ENCODE data around the gene CEP57L1. TPM values are rescaled to one million over a fixed set of nuclear protein-coding genes. Genes with fewer than 3 reads are reported as not detected.
"Not testable (repeated sequence)": the region's sequence is repeated elsewhere in the genome, so short reads cannot be mapped to it uniquely, and the experiment has no call there.

The CEP57L1 gene
- total RNA-seq, 1 donor from 2014 or later: 13.2 TPM

DNA sequence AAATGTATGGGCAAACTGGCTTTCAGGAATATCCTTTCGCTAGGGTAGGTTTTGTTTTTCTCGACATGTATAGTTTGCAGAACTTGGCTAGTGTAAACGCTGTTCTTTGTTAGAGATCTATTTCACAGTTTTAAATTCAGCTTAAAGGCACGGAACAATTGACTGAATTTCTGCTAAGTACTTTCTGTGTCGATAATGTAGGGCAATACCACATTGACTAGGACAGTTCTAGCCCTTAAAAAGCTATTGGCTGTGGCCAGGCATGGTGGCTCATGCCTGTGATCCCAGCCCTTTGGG is 92.8 kb downstream of the CEP57L1 start:
- no peak overlapping the region for H3K4me3 Mint-ChIP-seq (ENCODE audit: unreplicated experiment)
- peaks cover 48% of the 10 kb centered on the region for H3K27me3 Mint-ChIP-seq (ENCODE audit: unreplicated experiment)
- TF ChIP-seq CTCF (IDR thresholded peaks at IDR 0.05): no peak
- H3K9me3 Mint-ChIP-seq (ENCODE audit: unreplicated experiment): peaks cover 7% of the 10 kb centered on the region
- no peak overlapping the region for H3K27ac Mint-ChIP-seq (ENCODE audit: unreplicated experiment)
- H3K36me3 Mint-ChIP-seq (ENCODE audit: unreplicated experiment): no peaks in the 10 kb centered on the region
- no peak for DNase-seq (ENCODE audit: extremely low spot score, unreplicated experiment)
- no peaks in the 10 kb centered on the region for H3K4me1 Mint-ChIP-seq (ENCODE audit: unreplicated experiment)

DNA sequence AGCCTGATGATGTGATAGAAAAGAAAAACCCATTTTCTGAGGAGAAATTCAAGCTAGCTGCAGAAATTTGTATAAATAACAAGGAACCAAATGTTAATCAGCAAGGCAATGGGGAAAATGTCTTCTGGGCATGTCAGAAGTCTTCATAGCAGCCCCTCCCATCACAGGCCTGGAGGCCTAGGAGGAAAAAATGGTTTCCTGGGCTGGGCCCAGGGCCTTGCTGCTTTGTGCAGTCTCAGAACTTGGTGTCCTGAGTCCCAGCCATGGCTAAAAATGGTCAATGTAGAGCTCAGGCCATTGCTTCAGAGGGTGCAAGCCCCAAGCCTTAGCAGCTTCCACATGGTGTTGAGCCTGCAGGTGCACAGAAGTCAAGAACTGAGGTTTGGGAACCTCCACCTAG is 96.1 kb downstream of the CEP57L1 start:
- H3K27me3 Mint-ChIP-seq (ENCODE audit: unreplicated experiment): peaks cover 19% of the 10 kb centered on the region
- not testable (repeated sequence) for H3K36me3 Mint-ChIP-seq (ENCODE audit: unreplicated experiment); DNase-seq (ENCODE audit: extremely low spot score, unreplicated experiment); H3K4me1 Mint-ChIP-seq (ENCODE audit: unreplicated experiment); H3K9me3 Mint-ChIP-seq (ENCODE audit: unreplicated experiment); H3K4me3 Mint-ChIP-seq (ENCODE audit: unreplicated experiment); H3K27ac Mint-ChIP-seq (ENCODE audit: unreplicated experiment)

DNA sequence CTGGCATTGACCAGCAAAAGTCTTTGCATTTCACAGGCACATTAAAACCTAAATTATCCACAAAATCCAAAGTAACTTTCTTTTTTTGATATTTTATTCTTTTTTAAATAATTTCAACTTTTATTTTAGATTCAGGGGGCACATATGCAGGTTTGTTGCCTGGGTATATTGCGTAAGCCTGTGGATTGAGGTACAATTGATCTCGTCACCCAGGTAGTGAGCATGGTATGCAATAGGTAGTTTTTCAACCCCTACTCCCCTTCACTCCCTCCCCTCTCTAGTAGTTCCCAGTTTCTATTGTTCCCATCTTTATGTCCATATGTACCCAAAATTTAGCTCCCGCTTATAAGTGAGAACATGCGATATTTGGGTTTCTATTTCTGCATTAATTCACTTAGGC is 97.6 kb downstream of the CEP57L1 start:
- no peak overlapping the region for H3K27ac Mint-ChIP-seq (ENCODE audit: unreplicated experiment)
- H3K4me1 Mint-ChIP-seq (ENCODE audit: unreplicated experiment): no peaks in the 10 kb centered on the region
- H3K27me3 Mint-ChIP-seq (ENCODE audit: unreplicated experiment): peaks cover 11% of the 10 kb centered on the region
- peaks cover 7% of the 10 kb centered on the region for H3K9me3 Mint-ChIP-seq (ENCODE audit: unreplicated experiment)
- no peaks in the 10 kb centered on the region for H3K36me3 Mint-ChIP-seq (ENCODE audit: unreplicated experiment)
- H3K4me3 Mint-ChIP-seq (ENCODE audit: unreplicated experiment): no peak overlapping the region
- TF ChIP-seq CTCF (IDR thresholded peaks at IDR 0.05): no peak
- no peak for DNase-seq (ENCODE audit: extremely low spot score, unreplicated experiment)

GRCh38 chr6:109194880-109195279 is 99.6 kb downstream of the CEP57L1 start:
- Mint-ChIP-seq H3K4me1 (ENCODE audit: unreplicated experiment) (no peaks in the 10 kb centered on the region), H3K36me3 (ENCODE audit: unreplicated experiment) (no peaks in the 10 kb centered on the region), H3K4me3 (ENCODE audit: unreplicated experiment) (no peak overlapping the region), H3K27ac (ENCODE audit: unreplicated experiment) (no peak overlapping the region), H3K27me3 (ENCODE audit: unreplicated experiment) (peaks cover 14% of the 10 kb centered on the region), H3K9me3 (ENCODE audit: unreplicated experiment) (peaks cover 7% of the 10 kb centered on the region)
- no peak for DNase-seq (ENCODE audit: extremely low spot score, unreplicated experiment)
- TF ChIP-seq CTCF (IDR thresholded peaks at IDR 0.05): no peak

DNA sequence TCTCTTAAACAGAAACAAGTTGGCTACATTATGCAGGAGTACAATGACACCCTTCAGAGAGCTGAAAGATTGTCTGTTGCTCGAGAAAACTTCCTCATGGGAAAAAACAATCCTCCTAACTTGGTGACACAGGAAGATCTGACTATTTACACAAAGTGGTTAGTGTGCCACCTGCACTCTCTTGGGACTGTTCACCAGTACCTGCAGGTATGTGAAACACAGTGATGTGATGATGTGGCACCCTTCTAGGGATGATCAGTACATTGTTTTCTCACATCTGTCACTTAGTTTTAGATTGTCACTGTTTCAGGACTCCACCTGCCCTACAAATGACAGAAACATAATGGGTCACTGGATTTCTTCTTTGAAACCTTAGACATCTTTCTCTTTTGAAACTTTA is 101.8 kb downstream of the CEP57L1 start:
- Mint-ChIP-seq H3K4me1 (ENCODE audit: unreplicated experiment) (no peaks in the 10 kb centered on the region), H3K27ac (ENCODE audit: unreplicated experiment) (no peak overlapping the region), H3K9me3 (ENCODE audit: unreplicated experiment) (no peaks in the 10 kb centered on the region), H3K4me3 (ENCODE audit: unreplicated experiment) (no peak overlapping the region), H3K27me3 (ENCODE audit: unreplicated experiment) (peaks cover 8% of the 10 kb centered on the region), H3K36me3 (ENCODE audit: unreplicated experiment) (no peaks in the 10 kb centered on the region)
- TF ChIP-seq CTCF (IDR thresholded peaks at IDR 0.05): no peak
- DNase-seq (ENCODE audit: extremely low spot score, unreplicated experiment): no peak

All from osteocyte (in vitro differentiated cells).